Stimulated activated CD4-positive, alpha-beta T cell treated with anti-CD3 and anti-CD28 coated beads, Interleukin-12 subunit alpha, Interleukin-12 subunit beta, amount 100 ng/mL, for 4 hours (primary cell): Measurements from ENCODE around the gene NRAS.
"Not testable (repeated sequence)": the region's sequence is repeated elsewhere in the genome, so short reads cannot be mapped to it uniquely, and the experiment has no call there.

Experiments used
- DNase-seq: peaks from one replicate; pipeline ENCODE4 v3.0.0-alpha.2; 2020

NRAS gene

DNA sequence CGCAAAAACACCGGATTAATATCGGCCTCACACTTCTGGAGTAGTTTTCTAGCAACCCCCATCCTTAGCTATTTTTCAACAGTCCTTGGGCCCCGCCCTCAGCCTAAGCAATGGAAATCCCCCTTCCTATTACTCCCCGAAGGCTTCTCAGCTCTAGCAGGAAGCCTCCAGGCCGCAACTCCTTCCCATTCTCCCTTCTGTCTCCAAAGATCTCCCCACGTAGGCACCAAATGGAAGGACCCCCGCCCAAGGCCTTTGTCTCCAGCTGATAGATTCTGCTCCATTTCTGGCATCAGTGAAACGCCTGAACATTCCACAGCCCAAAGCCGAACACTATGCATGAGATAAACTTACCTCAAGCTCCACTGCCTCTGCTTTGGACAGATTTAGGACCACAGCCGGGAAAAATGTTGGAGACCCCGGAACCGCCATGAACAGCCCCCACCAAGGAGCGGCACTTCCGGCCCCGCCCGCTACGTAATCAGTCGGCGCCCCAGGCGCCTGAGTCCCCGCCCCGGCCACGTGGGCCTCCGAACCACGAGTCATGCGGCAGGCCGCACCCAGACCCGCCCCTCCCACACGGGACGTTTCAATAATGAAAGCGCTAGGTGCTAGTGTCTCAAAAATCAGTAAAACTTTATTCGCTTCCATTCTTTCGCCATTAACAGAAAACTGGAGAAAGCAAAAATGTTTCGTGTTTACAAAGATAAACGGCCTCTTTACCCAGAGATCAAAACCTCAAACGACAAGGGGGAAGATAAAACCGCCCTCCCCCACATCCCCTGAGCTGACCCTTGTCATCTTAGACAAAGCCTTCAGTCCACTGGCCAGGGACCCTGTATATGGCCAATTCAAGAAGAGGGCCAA, at the start of gene NRAS:
Gene NRAS (minus strand): TSS at position 468 of the 867 bp plus-strand sequence. CDS start 611 bp downstream, outside the sequence.
- DNase-seq: peak; percentile 94

- no peak for DNase-seq
Observed at GRCh38 chr1:114764689-114765088, 48.1 kb upstream of the NRAS start.

DNA sequence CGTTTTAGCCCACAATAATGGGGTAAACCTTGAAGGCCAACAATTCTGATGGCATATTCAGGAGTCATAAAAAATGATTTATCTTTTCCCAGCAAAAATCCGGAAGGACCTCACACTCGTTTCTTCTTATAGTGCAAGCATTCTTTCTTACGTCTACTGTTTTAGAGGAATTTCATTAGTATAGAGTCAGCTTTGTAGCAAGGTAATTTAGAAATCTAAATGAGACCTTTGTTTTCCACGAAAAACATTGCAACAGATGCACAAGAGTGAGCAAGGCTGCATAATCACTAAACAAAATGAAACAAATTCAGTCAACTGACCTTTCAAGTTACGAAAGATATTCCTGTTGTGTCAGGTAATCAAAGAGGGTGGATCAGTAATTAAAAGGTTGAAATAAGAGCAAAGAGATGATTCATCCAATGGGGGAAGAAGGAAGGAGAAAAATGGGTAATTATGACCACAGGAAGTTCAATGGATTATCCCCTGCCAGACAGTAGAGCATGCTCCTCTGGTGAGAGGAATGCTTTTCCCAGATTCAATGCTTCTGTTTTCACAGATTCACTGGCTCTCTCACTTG, 41.8 kb upstream of the NRAS start:
- DNase-seq: no peak

DNA sequence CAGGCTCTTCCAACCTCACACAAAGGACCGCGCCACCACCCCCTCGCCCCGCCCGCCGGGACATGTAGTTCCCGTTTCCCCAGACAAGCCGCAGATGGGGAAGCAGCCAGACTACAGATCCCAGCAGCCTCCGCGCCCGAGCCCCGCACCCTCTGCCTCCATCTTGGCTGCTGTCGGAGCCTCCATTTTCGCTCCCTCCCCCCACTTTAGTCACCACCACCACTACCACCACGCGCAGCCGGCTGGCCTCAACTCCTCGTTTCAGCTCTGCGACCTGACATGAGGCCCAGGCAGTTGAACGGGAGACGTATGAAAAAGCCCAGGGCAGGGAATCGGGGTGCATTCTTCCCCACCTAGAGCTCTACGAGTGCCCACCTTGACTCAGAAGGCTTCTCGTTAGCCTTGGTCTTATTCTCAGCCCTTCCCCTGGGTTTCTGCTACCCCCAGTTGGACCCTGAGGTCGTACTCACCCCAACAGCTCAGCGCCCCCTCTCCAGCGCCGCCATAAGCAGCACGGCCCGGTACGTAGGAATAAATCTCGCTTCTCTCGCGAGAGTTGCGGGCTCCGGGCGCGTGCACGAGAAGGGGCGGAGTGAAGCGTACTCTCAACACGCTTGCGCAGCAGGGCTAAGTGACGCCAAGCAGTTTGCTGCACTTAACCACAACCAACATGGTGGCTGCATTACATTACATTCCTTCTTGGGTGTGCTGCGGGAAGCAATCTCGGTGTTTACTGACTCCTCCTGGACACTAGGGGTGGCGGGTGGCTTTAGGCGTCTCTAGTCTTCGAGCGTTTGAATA, 41.1 kb upstream of the NRAS start, which contains the start of gene CSDE1:
Gene CSDE1 (minus strand): TSS at position 530 of the 801 bp plus-strand sequence. CDS start 18,094 bp downstream, outside the sequence.
- peak; percentile 92 for DNase-seq

- peak; percentile 7 for DNase-seq
Observed at GRCh38 chr1:114756949-114757454, 40.4 kb upstream of the NRAS start.

DNA sequence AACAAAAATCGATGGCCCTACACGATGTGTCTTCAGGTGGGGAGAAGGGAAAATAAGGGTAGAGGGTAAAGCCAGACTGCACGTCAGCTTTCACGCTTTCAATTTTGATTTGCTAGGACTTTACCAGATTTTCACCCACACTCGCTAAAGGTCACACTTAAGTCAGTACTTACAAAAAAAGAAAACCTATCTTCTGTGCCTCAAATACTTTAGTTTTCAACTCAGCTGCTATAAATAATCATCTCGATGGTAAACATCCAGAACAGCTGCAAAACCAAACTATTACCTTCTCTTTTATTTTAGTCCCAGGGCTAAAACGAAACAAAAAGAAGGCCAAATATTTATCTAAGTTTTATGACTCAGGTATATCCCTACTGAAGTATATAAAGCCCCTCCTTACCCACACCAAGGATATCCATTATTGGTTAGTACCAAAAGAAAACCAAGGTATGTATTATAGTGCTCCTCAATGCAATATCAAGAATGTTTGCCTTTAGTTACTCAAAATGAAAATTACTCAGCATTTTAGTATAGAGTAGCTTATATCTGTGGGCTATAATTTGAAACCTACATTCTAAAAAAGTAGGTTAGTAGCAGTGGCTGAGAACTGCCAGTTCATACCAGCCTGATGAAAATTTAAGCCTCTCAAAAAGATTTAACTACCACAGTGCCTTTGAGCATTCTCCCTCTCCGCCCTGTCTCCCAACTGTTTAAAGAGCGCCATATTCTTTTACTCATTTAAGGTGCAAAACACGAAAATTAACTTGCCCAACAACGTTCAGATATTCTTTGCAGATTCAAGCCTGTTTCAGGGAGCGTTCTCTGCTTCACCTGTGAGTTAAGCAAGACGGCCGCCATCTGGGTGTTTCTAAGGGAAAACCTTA, 39.7 kb upstream of the NRAS start:
- no peak for DNase-seq

- DNase-seq: no peak
Observed at GRCh38 chr1:114755006-114755931, 38.7 kb upstream of the NRAS start.

GRCh38 chr1:114753702-114754101, 37.1 kb upstream of the NRAS start:
- not testable (repeated sequence) for DNase-seq

DNA sequence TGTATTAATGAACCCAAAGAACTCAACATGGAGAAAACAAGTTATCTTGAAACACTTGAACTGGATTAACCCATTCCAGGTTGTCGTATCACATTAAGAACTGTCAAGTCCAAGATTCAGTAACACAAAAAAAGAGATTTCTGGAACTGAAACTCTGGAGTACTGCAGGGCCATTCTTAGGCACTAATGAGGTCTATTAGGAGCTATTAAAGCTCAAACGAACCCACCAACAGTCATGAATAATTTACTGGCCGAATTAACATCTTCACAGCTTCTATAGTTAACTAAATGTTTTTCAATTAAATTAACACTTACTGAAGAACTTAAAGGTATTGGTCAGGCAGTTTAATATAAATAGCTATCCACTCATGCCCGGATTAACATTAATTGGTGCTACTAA, 36.6 kb upstream of the NRAS start:
- no peak for DNase-seq

GRCh38 chr1:114750780-114751179, 34.2 kb upstream of the NRAS start:
- no peak for DNase-seq

DNA sequence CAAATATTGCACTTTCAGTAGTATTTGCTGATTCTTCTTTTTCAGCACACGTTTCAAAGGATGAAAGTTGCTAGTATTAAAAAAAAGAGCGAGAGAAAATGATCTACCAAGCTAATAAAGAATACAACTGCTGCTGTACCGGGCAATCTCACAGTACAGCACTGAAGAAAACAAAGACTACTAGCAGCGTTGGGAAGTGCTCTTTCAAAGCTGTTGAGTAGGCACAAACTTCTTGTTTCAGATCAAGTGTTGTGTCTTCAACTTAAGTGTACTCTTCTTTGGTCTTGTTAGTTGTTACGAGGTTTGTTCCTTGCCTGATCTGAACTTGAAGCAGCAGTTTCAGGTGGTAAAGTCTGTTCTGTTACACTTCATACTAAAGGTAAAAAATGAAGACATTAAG, 33.3 kb upstream of the NRAS start:
- DNase-seq: no peak

- no peak for DNase-seq
Observed at GRCh38 chr1:114746450-114747121, 30.0 kb upstream of the NRAS start.

DNA sequence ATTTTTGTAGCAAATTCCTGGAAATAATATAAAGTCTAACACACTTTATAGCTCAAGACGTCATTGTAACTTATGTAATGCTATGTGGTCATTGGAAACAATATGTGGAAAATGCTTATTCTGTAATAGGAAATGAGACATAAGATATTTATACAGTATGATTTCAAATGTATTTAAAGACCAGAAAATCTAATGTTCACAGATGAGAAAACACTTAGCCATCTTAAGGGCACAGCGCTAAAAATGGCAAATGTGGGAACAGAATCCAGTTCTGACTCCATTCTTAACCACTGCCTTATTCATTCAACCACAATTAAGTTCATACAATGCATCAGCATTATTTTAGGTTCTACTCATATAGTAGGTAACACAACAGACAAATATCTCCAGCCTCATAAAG, 28.7 kb upstream of the NRAS start:
- no peak for DNase-seq

DNA sequence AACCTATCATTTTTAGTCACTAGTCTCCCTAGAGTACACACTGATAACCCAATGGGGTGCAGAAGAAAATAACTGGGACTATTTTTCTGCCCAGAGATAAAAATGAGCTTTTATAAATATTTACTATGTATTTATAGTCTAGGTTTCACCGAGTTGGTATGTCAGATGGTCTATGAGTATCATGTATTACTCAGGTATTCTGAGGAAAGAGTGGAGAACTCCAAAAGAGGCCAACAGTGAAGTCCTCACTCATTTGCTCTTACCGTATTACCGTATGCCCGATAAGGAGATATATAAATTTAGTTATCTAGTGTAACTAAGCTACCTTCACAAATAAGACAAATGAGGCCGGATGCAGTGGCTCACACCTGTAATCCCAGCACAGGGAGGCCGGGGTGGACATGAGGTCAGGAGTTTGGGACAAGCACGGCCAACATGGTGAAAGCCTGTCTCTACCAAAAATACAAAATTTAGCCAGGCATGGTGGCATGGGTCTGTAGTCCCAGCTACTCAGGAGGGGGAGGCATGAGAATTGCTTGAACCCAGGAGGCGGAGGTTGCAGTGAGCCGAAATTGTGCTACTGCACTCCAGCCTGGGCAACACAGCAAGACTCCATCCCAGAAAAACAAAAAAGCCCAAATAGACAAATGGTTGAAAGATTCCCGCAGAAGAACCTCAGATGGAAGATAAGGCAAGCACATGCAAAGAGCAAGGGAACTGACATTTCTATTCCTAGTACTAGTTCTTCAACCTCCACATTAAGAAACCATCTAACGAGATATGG, 25.6 kb upstream of the NRAS start:
- DNase-seq: no peak

DNA sequence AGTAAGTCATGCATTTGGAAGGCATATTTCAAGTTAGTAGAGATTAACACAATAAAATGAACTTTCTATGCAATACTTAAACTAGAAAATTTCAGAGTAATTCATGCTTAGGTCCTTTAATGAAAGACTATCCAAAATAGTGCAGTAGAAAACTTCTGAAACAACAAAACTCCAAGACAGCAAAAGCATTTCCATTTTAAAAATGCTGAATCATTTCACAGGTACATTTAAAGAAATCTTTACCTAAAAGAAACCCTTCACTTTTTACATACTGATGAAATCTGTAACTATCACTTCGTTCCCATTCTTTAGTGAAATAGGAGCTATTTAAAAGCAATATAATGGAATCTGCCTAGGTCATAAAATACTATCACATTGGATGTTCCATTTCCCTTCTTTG, 23.8 kb upstream of the NRAS start:
- DNase-seq: no peak

- DNase-seq: no peak
Observed at GRCh38 chr1:114737314-114737849, 20.8 kb upstream of the NRAS start.

DNA sequence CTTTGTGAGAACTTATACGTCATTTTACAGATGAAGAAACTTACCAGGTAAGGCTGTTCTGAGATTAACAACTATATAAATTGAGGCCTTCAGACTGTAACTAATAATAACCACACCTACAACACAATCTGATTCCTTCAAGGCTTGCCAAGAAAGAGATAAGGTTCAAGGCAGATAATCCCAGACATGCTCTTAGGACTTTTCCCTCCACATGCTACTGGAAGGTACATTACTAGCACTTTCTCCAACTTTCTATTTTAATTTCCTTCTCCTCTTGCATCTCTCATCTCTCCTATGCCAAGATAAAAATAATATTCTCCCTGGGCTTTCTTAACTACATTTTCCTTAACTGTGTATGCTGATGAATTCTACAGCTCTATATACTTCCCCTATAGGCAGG, 18.9 kb upstream of the NRAS start:
- no peak for DNase-seq

DNA sequence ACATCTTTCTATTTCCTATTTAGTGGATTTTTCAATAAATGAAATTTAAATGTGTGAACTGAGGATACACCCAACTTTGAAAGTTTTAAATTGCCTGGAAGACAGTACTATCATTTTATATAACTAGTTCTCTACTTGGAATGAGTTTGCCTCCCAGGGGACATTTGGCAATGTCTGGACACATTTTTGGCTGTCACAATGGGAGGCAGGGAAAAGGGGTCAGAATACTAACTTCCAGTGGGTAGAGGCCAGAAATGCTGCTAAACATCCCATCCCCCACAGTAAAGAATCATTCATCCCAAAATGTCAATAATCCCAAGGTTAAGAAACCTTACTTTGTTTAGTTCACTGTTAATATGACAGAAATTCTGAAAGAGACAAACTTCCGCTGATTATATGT, 13.2 kb upstream of the NRAS start:
- DNase-seq: no peak

DNA sequence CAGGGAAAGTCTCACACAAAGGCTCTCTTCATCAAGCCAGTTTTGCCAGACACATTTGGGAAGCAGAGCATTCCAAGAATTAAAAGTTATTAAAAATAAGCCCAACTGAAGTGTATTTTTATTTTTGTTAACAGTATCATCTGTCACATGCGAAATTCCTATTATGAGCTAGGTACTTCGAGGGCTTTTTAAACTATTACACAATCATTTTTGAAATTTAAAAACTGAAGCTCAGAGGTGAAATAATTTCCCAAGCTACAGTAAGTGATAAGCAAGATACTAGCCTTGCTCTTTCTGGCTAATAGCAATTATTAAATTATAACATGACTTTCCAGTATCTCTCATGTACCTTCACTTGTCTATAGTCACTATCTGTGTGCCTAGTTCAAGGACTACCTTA, 12.0 kb upstream of the NRAS start:
- no peak for DNase-seq
